IPS-18c (cell line): ENCODE data around the gene APRT.
"Not testable (repeated sequence)": the region's sequence is repeated elsewhere in the genome, so short reads cannot be mapped to it uniquely, and the experiment has no call there.

Source experiments
- H3K4me3 ChIP-seq: 2 replicates; pipeline ENCODE4 v1.7.0; 2013; ENCODE audit warnings: low read depth, mild to moderate bottlenecking, low read length, moderate library complexity; ENCODE audit not compliant: insufficient read depth
- H3K9me3 ChIP-seq: one replicate; pipeline ENCODE4 v1.6.1; 2013; ENCODE audit warnings: mild to moderate bottlenecking, low read length, moderate library complexity; ENCODE audit not compliant: control insufficient read depth, insufficient read depth

APRT gene

DNA sequence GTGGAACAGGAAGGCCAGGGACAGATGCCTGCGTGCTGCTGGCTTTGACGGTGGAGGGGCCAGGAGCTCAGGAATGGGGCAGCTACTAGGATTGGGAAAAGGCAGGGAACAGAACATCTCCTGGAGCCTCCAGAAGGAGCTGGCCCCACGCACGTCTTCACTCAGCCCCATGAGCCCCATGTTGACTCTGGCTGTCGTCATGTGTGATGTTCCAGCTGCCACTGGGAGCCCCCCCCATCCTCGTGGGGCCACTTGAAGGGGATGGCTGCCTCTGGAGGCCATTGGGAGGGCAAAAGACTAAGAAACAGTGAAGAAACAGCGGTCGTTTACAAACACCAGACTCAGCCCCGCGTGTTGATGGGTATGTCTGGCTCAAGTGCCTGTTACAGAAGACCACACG lies 18.5 kb upstream of the APRT start:
- H3K9me3 ChIP-seq, result no peaks in the 10 kb centered on the region

GRCh38 chr16:88828711-88829110 lies 17.0 kb upstream of the APRT start:
- Histone ChIP-seq H3K4me3 (no peak overlapping the region), H3K9me3 (no peaks in the 10 kb centered on the region)

More for the DNA sequence above, 18.5 kb upstream of the APRT start:
- no peak overlapping the region for H3K4me3 ChIP-seq

DNA sequence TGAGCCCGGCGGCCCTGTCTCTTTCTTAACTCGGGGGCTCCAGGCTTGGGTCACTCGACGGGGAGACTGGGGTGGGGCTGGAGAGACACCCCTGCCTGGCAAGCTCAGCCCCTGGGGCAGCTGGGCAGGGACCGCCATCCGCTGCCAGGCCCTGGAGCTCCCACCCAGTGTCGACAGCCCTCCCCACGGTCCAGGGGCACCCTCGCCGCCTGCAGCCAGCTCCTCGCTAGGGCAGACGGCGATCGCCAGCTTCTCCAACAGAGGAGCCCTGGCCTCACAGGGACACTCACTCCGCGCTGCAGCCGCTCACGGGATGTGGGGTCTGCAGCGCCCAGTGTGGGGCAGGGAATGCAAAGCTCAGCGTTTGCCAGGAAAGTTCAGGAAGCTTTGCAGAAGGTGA lies 16.0 kb upstream of the APRT start:
- Histone ChIP-seq H3K4me3 (no peak overlapping the region), H3K9me3 (no peaks in the 10 kb centered on the region)

- H3K9me3 ChIP-seq, result no peaks in the 10 kb centered on the region
- H3K4me3 ChIP-seq, result no peak overlapping the region
Observed at GRCh38 chr16:88826070-88826840, 14.5 kb upstream of the APRT start.

GRCh38 chr16:88825146-88825545 lies 13.4 kb upstream of the APRT start:
- Histone ChIP-seq H3K9me3 (no peaks in the 10 kb centered on the region), H3K4me3 (no peak overlapping the region)

- Histone ChIP-seq H3K4me3 (no peak overlapping the region), H3K9me3 (no peaks in the 10 kb centered on the region)
Observed at GRCh38 chr16:88824256-88825077, 12.7 kb upstream of the APRT start.

DNA sequence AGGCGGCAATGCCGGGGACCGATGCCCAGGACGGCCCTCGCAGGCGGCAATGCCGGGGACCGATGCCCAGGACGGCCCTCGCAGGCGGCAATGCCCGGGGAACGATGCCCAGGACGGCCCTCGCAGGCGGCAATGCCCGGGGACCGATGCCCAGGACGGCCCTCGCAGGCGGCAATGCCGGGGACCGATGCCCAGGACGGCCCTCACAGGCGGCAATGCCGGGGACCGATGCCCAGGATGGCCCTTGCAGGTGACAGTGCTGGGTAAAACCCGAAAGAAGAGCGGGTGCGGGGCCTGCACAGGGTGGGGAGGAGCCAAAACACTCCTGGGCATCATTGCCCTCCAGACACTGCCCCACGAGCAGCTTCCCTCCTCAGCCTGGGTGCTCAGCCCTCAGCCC lies 11.9 kb upstream of the APRT start:
- H3K4me3 ChIP-seq, result not testable (repeated sequence)

GRCh38 chr16:88822281-88823040 lies 10.7 kb upstream of the APRT start:
- Histone ChIP-seq H3K9me3 (no peaks in the 10 kb centered on the region), H3K4me3 (no peak overlapping the region)

More for the DNA sequence above, 11.9 kb upstream of the APRT start:
- not testable (repeated sequence) for H3K9me3 ChIP-seq

- Histone ChIP-seq H3K9me3 (no peaks in the 10 kb centered on the region), H3K4me3 (no peak overlapping the region)
Observed at GRCh38 chr16:88821168-88821850, 9.6 kb upstream of the APRT start.

GRCh38 chr16:88820385-88821025 lies 8.8 kb upstream of the APRT start:
- Histone ChIP-seq H3K4me3 (no peak overlapping the region), H3K9me3 (no peaks in the 10 kb centered on the region)

GRCh38 chr16:88819126-88819525 lies 7.4 kb upstream of the APRT start:
- Histone ChIP-seq H3K4me3 (no peak overlapping the region), H3K9me3 (no peaks in the 10 kb centered on the region)

- H3K4me3 ChIP-seq, result no peak overlapping the region
- no peaks in the 10 kb centered on the region for H3K9me3 ChIP-seq
Observed at GRCh38 chr16:88818575-88818874, 6.8 kb upstream of the APRT start.

GRCh38 chr16:88817785-88818574 lies 6.3 kb upstream of the APRT start:
- Histone ChIP-seq H3K4me3 (no peak overlapping the region), H3K9me3 (no peaks in the 10 kb centered on the region)

DNA sequence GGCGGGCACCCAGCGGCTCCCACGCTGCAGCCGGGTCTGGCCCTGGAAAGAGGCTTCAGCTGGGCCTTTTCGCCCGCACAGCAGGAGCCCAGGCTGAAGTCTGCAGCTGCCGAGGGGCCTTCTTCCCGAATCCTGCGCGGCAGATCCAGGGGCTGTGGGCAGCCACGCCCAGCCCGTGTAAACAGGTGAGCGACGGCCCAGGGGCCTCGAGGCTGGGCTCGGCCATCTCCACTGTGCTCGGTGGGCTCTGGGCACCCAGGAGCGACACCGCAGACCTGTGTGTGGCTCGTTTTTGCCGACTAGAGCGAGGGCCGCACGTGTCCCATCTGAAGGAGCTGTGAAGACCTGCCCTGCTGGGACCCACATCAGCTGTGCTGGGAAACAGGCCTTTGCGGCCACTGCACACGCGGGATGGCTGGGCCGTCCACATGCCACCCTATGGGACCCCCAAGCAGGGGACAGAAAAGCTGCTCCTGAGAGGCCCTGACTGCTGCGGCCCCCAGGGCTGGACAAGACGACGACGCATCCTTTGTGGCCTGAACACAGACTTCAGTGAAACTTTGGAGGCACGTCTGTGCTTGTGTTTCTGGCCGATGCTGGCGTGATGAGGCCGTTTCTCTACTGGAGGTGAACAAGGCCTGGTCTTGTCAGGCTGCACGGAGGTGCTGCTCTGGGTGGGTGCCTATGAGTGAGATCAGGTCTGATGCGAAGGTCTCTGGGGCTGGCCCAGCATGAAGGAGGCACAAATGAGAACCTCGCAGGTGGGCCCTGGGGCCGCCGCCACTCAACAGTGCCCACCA lies 5.2 kb upstream of the APRT start:
- H3K4me3 ChIP-seq, result no peak overlapping the region
- H3K9me3 ChIP-seq, result no peaks in the 10 kb centered on the region

GRCh38 chr16:88815901-88816589 lies 4.3 kb upstream of the APRT start:
- H3K4me3 ChIP-seq, result no peak overlapping the region
- no peaks in the 10 kb centered on the region for H3K9me3 ChIP-seq
